DMS53 treated with DMSO at 0.1 percent for 48 hours (cell line): ENCODE results near the gene TMEM14B.
"Not testable (repeated sequence)": the region's sequence is repeated elsewhere in the genome, so short reads cannot be mapped to it uniquely, and the experiment has no call there.

ENCODE experiments used
- DNase-seq: peaks from one replicate; lab custom pipeline; 2025; ENCODE audit not compliant: unreplicated experiment; lab: John Stamatoyannopoulos, UW

TMEM14B gene

GRCh38 chr6:10745116-10745515 lies 2.5 kb upstream of the TMEM14B start:
- no peak for DNase-seq

- DNase-seq: peak; percentile 38
Observed at GRCh38 chr6:10746915-10747250, 722 bp upstream of the TMEM14B start.

- no peak for DNase-seq
Observed at GRCh38 chr6:10749734-10750133, 2.1 kb downstream of the TMEM14B start.

GRCh38 chr6:10750568-10750967 lies 3.0 kb downstream of the TMEM14B start:
- DNase-seq: not testable (repeated sequence)

GRCh38 chr6:10751757-10752156 lies 4.2 kb downstream of the TMEM14B start:
- not testable (repeated sequence) for DNase-seq

- no peak for DNase-seq
Observed at GRCh38 chr6:10756085-10756484, 8.5 kb downstream of the TMEM14B start.

GRCh38 chr6:10759312-10759839 lies 11.8 kb downstream of the TMEM14B start:
- peak; percentile 6 for DNase-seq

GRCh38 chr6:10759884-10760329 lies 12.3 kb downstream of the TMEM14B start:
- no peak for DNase-seq

GRCh38 chr6:10763006-10763405 lies 15.4 kb downstream of the TMEM14B start:
- DNase-seq: no peak

GRCh38 chr6:10769419-10769818 lies 21.8 kb downstream of the TMEM14B start:
- DNase-seq: no peak

- no peak for DNase-seq
Observed at GRCh38 chr6:10771371-10771894, 23.8 kb downstream of the TMEM14B start.

- no peak for DNase-seq
Observed at GRCh38 chr6:10778230-10778629, 30.6 kb downstream of the TMEM14B start.

GRCh38 chr6:10779076-10779475 lies 31.5 kb downstream of the TMEM14B start:
- DNase-seq: no peak

GRCh38 chr6:10791673-10792072 lies 44.1 kb downstream of the TMEM14B start:
- no peak for DNase-seq

GRCh38 chr6:10792101-10792500 lies 44.5 kb downstream of the TMEM14B start:
- no peak for DNase-seq

- DNase-seq: no peak
Observed at GRCh38 chr6:10793035-10793434, 45.4 kb downstream of the TMEM14B start.

- DNase-seq: no peak
Observed at GRCh38 chr6:10793695-10794094, 46.1 kb downstream of the TMEM14B start.

- no peak for DNase-seq
Observed at GRCh38 chr6:10794239-10794638, 46.6 kb downstream of the TMEM14B start.

- peak; percentile 51 for DNase-seq
Observed at GRCh38 chr6:10800810-10801209, 53.2 kb downstream of the TMEM14B start.

- peak; percentile 66 for DNase-seq
Observed at GRCh38 chr6:10801224-10801848, 53.7 kb downstream of the TMEM14B start.
